Central memory CD8-positive, alpha-beta T cell (primary cell): ENCODE data around the gene CIRBP.
"Not testable (repeated sequence)": the region's sequence is repeated elsewhere in the genome, so short reads cannot be mapped to it uniquely, and the experiment has no call there.

Source experiments
- ATAC-seq: fragments of 150-1000 bp; cut with Tn5 transposase; replicated peaks from 2 replicates; pipeline ENCODE4 v1.10.0; 2022; ENCODE audit warnings: mild to moderate bottlenecking, moderate FRiP score, moderate number of reproducible peaks; ENCODE audit not compliant: poor library complexity, severe bottlenecking; ENCODE audit errors: extremely low read depth
- DNase-seq, 2 donors: peaks; one replicate each; pipeline ENCODE4 v3.0.0; 2021; ENCODE audit warnings: low spot score in 2 of 2
- H3K27ac Mint-ChIP-seq: one replicate; pipeline ENCODE4 v1.8.0; 2022; ENCODE audit warnings: low read depth, mild to moderate bottlenecking, moderate library complexity, mixed read lengths
- H3K27me3 Mint-ChIP-seq: one replicate; pipeline ENCODE4 v1.8.0; 2022; ENCODE audit warnings: mixed read lengths
- H3K36me3 Mint-ChIP-seq: one replicate; pipeline ENCODE4 v1.8.0; 2022; ENCODE audit warnings: mild to moderate bottlenecking, moderate library complexity, mixed read lengths; ENCODE audit not compliant: insufficient read depth
- H3K4me1 Mint-ChIP-seq: one replicate; pipeline ENCODE4 v1.8.0; 2022; ENCODE audit warnings: mixed read lengths
- H3K4me3 Mint-ChIP-seq: one replicate; pipeline ENCODE4 v1.8.0; 2022; ENCODE audit warnings: mild to moderate bottlenecking, moderate library complexity, mixed read lengths
- H3K9me3 Mint-ChIP-seq: one replicate; pipeline ENCODE4 v1.8.0; 2022; ENCODE audit warnings: mixed read lengths

Gene CIRBP

GRCh38 chr19:1241417-1242095 is 27.6 kb upstream of the CIRBP start, which contains the start of gene ATP5F1D:
Gene ATP5F1D (plus strand): TSS chr19:1241751. CDS start chr19:1241851, 100 bp downstream.
- ATAC-seq (peak; percentile 59), DNase-seq (peak; percentile 80)
- Mint-ChIP-seq H3K4me3 (peak within 1 kb of the TSS; percentile 87), H3K9me3 (no peaks in the 10 kb centered on the region), H3K27ac (peak within 1 kb of the TSS; percentile 93), H3K27me3 (peaks cover 12% of the 10 kb centered on the region), H3K36me3 (peaks cover 9% of the 10 kb centered on the region), H3K4me1 (peaks cover 21% of the 10 kb centered on the region)

- DNase-seq (peak; percentile 84 to 85), ATAC-seq (peak; percentile 45)
- H3K9me3 Mint-ChIP-seq, result no peaks in the 10 kb centered on the region
- peak overlapping the region; percentile 48 for H3K4me3 Mint-ChIP-seq
- H3K4me1 Mint-ChIP-seq, result peaks cover 11% of the 10 kb centered on the region
- peaks cover 18% of the 10 kb centered on the region for H3K36me3 Mint-ChIP-seq
- peak overlapping the region; percentile 76 for H3K27ac Mint-ChIP-seq
- peaks cover 1% of the 10 kb centered on the region for H3K27me3 Mint-ChIP-seq
Observed at GRCh38 chr19:1243768-1244692, 25.1 kb upstream of the CIRBP start.

GRCh38 chr19:1244693-1245451 is 24.3 kb upstream of the CIRBP start:
- Mint-ChIP-seq H3K4me1 (peaks cover 11% of the 10 kb centered on the region), H3K27ac (peak overlapping the region; percentile 76), H3K9me3 (no peaks in the 10 kb centered on the region), H3K4me3 (peak overlapping the region; percentile 48), H3K27me3 (no peaks in the 10 kb centered on the region), H3K36me3 (peaks cover 22% of the 10 kb centered on the region)
- DNase-seq (no peak), ATAC-seq (no peak)

- Mint-ChIP-seq H3K27me3 (no peaks in the 10 kb centered on the region), H3K4me3 (no peak overlapping the region), H3K36me3 (peaks cover 23% of the 10 kb centered on the region), H3K27ac (no peak overlapping the region), H3K9me3 (no peaks in the 10 kb centered on the region), H3K4me1 (peaks cover 11% of the 10 kb centered on the region)
- DNase-seq, result no peak
- no peak for ATAC-seq
Observed at GRCh38 chr19:1245494-1246264, 23.5 kb upstream of the CIRBP start.

- H3K4me3 Mint-ChIP-seq, H3K4me1 Mint-ChIP-seq, H3K27me3 Mint-ChIP-seq, ATAC-seq, H3K9me3 Mint-ChIP-seq, DNase-seq: not testable (repeated sequence)
- peaks cover 25% of the 10 kb centered on the region for H3K36me3 Mint-ChIP-seq
- peak overlapping the region; percentile 57 for H3K27ac Mint-ChIP-seq
Observed at GRCh38 chr19:1246265-1247087, 22.7 kb upstream of the CIRBP start.

- no peak overlapping the region for H3K27ac Mint-ChIP-seq
- no peak for DNase-seq
- peak overlapping the region; percentile 69 for H3K4me3 Mint-ChIP-seq
- peaks cover 11% of the 10 kb centered on the region for H3K4me1 Mint-ChIP-seq
- ATAC-seq, result no peak
- no peaks in the 10 kb centered on the region for H3K27me3 Mint-ChIP-seq
- H3K36me3 Mint-ChIP-seq, result peaks cover 37% of the 10 kb centered on the region
- no peaks in the 10 kb centered on the region for H3K9me3 Mint-ChIP-seq
Observed at GRCh38 chr19:1247748-1248138, 21.4 kb upstream of the CIRBP start.

GRCh38 chr19:1248139-1248785 is 20.9 kb upstream of the CIRBP start, which contains the start of gene MIDN:
Gene MIDN (plus strand): TSS chr19:1248583. CDS start chr19:1250297, 1,714 bp downstream.
- Mint-ChIP-seq H3K36me3 (peaks cover 41% of the 10 kb centered on the region), H3K9me3 (no peaks in the 10 kb centered on the region), H3K4me1 (peaks cover 12% of the 10 kb centered on the region), H3K4me3 (peak within 1 kb of the TSS; percentile 94), H3K27ac (peak within 1 kb of the TSS; percentile 88), H3K27me3 (no peaks in the 10 kb centered on the region)
- ATAC-seq (peak; percentile 3), DNase-seq (peak; percentile 59 to 66)

- ATAC-seq (peak; percentile 29), DNase-seq (peak; percentile 81 to 82)
- Mint-ChIP-seq H3K4me1 (peaks cover 17% of the 10 kb centered on the region), H3K9me3 (no peaks in the 10 kb centered on the region), H3K4me3 (peak overlapping the region; percentile 69), H3K27me3 (no peaks in the 10 kb centered on the region), H3K27ac (peak overlapping the region; percentile 41), H3K36me3 (peaks cover 46% of the 10 kb centered on the region)
Observed at GRCh38 chr19:1248786-1249297, 20.3 kb upstream of the CIRBP start.

GRCh38 chr19:1249298-1249989 is 19.7 kb upstream of the CIRBP start:
- peak overlapping the region; percentile 94 for H3K4me3 Mint-ChIP-seq
- H3K4me1 Mint-ChIP-seq, result peaks cover 16% of the 10 kb centered on the region
- peak overlapping the region; percentile 88 for H3K27ac Mint-ChIP-seq
- H3K9me3 Mint-ChIP-seq, result no peaks in the 10 kb centered on the region
- DNase-seq, result peak; percentile 71 to 93
- no peaks in the 10 kb centered on the region for H3K27me3 Mint-ChIP-seq
- H3K36me3 Mint-ChIP-seq, result peaks cover 48% of the 10 kb centered on the region
- ATAC-seq, result peak; percentile 53

- Mint-ChIP-seq H3K9me3 (no peaks in the 10 kb centered on the region), H3K27ac (peak overlapping the region; percentile 88), H3K36me3 (peaks cover 52% of the 10 kb centered on the region), H3K27me3 (no peaks in the 10 kb centered on the region), H3K4me3 (peak overlapping the region; percentile 94), H3K4me1 (peaks cover 13% of the 10 kb centered on the region)
- no peak for DNase-seq
- no peak for ATAC-seq
Observed at GRCh38 chr19:1249990-1250436, 19.1 kb upstream of the CIRBP start.
